HG02840 (cell line): Measurements from ENCODE around the gene TMED10.
"Not testable (repeated sequence)": the region's sequence is repeated elsewhere in the genome, so short reads cannot be mapped to it uniquely, and the experiment has no call there.

ENCODE experiments used
- ATAC-seq: cut with Tn5 transposase; IDR thresholded peaks from one replicate; pipeline ENCODE4 v1.9.1; 2021; ENCODE audit warnings: mild to moderate bottlenecking, moderate library complexity, moderate number of reproducible peaks; ENCODE audit not compliant: unreplicated experiment, low FRiP score

Gene TMED10

GRCh38 chr14:75163677-75164076 lies 12.7 kb downstream of the TMED10 start:
- ATAC-seq = no peak

GRCh38 chr14:75162631-75163030 lies 13.8 kb downstream of the TMED10 start:
- no peak for ATAC-seq

GRCh38 chr14:75158843-75159614 lies 17.4 kb downstream of the TMED10 start:
- ATAC-seq = no peak

GRCh38 chr14:75156901-75157300 lies 19.5 kb downstream of the TMED10 start:
- no peak for ATAC-seq

- no peak for ATAC-seq
Measured at GRCh38 chr14:75156111-75156510, 20.3 kb downstream of the TMED10 start.

GRCh38 chr14:75155169-75155568 lies 21.2 kb downstream of the TMED10 start:
- ATAC-seq = no peak

GRCh38 chr14:75153295-75153694 lies 23.1 kb downstream of the TMED10 start:
- no peak for ATAC-seq

GRCh38 chr14:75151851-75152250 lies 24.6 kb downstream of the TMED10 start:
- no peak for ATAC-seq

GRCh38 chr14:75150637-75151036 lies 25.8 kb downstream of the TMED10 start:
- ATAC-seq = not testable (repeated sequence)

- no peak for ATAC-seq
Measured at GRCh38 chr14:75150150-75150549, 26.3 kb downstream of the TMED10 start.

GRCh38 chr14:75147423-75148071 lies 28.9 kb downstream of the TMED10 start:
- no peak for ATAC-seq

GRCh38 chr14:75144944-75145343 lies 31.5 kb downstream of the TMED10 start:
- ATAC-seq = no peak

- ATAC-seq = no peak
Measured at GRCh38 chr14:75143761-75144527, 32.5 kb downstream of the TMED10 start.

GRCh38 chr14:75142494-75142893 lies 33.9 kb downstream of the TMED10 start:
- no peak for ATAC-seq

- ATAC-seq = no peak
Measured at GRCh38 chr14:75141967-75142366, 34.4 kb downstream of the TMED10 start.

- no peak for ATAC-seq
Measured at GRCh38 chr14:75141062-75141461, 35.4 kb downstream of the TMED10 start.

GRCh38 chr14:75140620-75141019 lies 35.8 kb downstream of the TMED10 start:
- no peak for ATAC-seq

- no peak for ATAC-seq
Measured at GRCh38 chr14:75139185-75139584, 37.2 kb downstream of the TMED10 start.

GRCh38 chr14:75138492-75138891 lies 37.9 kb downstream of the TMED10 start:
- ATAC-seq = no peak

GRCh38 chr14:75134644-75135043 lies 41.8 kb downstream of the TMED10 start:
- ATAC-seq = no peak

- ATAC-seq = no peak
Measured at GRCh38 chr14:75133597-75133996, 42.8 kb downstream of the TMED10 start.
